ENCODE data around the gene B3GALNT2. TPM values are rescaled to one million over a fixed set of nuclear protein-coding genes. Genes with fewer than 3 reads are reported as not detected.

Gene B3GALNT2
- total and polyA plus RNA-seq, 12 donors = 2.6 to 26.6 (median 21.4) TPM

DNA sequence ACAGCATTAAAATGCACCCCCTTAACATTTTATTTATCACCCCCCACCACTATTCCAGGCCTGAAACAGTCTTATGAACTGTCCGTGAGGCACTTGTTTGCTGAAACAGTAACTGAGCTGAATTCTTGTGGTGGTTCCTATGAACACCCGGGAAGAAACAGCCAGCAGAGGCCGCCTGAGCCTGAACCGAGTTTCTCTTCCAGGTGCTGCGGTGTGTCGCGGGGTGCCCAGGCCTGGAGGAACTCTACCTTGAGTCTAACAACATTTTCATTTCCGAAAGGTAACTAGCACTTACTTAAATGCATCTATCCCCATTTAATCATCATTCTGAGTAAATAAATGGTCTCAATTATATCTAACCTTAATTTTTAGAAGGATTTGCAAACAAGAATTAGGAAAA, 70.3 kb downstream of the B3GALNT2 start:
- Histone ChIP-seq H3K36me3 (peaks cover 5 to 89% (median 36%) of the 10 kb centered on the region in 9 donors), H3K27me3 (no peaks in the 10 kb centered on the region), H3K27ac (no peak overlapping the region), H3K9me3 (no peaks in the 10 kb centered on the region), H3K4me1 (no peaks in the 10 kb centered on the region), H3K4me3 (no peak overlapping the region)
- no peak for ATAC-seq
- 90 to 92% methylated on average over 8 of the region's 8 CpGs for WGBS, 2 donors
- intact Hi-C loops (cut with DNase I) = no loop called here
- TF ChIP-seq, protein P1, sequence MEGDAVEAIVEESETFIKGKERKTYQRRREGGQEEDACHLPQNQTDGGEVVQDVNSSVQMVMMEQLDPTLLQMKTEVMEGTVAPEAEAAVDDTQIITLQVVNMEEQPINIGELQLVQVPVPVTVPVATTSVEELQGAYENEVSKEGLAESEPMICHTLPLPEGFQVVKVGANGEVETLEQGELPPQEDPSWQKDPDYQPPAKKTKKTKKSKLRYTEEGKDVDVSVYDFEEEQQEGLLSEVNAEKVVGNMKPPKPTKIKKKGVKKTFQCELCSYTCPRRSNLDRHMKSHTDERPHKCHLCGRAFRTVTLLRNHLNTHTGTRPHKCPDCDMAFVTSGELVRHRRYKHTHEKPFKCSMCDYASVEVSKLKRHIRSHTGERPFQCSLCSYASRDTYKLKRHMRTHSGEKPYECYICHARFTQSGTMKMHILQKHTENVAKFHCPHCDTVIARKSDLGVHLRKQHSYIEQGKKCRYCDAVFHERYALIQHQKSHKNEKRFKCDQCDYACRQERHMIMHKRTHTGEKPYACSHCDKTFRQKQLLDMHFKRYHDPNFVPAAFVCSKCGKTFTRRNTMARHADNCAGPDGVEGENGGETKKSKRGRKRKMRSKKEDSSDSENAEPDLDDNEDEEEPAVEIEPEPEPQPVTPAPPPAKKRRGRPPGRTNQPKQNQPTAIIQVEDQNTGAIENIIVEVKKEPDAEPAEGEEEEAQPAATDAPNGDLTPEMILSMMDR (IDR thresholded peaks at IDR 0.05) = no peak
- DNase-seq = no peak

DNA sequence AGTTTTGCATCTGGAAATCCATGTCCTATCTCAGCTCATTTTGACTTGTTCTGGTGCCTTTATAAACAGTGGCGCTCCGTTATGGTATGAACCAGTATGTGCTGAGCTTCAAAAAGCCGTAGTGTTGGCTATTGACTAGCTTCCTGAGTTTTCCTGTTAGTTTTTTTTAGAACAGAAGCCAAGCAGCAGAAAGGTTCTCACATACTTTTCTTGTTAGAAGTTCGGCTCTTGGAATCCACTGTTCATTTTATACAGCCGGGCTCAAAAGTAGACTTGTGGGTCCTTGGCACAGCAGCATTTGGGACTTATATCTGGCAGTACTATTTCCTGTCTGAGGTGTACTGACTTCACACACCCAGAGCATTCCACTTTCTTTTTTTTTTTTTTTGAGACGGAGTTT, 73.3 kb downstream of the B3GALNT2 start:
- peaks cover 0 to 76% (median 9%) of the 10 kb centered on the region in 9 donors for H3K36me3 ChIP-seq
- no peak overlapping the region for H3K27ac ChIP-seq
- intact Hi-C loops (cut with DNase I) = no loop called here
- TF ChIP-seq, protein P1 (IDR thresholded peaks at IDR 0.05) = no peak
- 84 to 86% methylated on average over 6 of the region's 6 CpGs for WGBS, 2 donors
- H3K4me1 ChIP-seq = peaks cover 0 to 8% (median 0%) of the 10 kb centered on the region in 9 donors
- DNase-seq (no peak), ATAC-seq (no peak)
- H3K27me3 ChIP-seq = no peaks in the 10 kb centered on the region
- H3K9me3 ChIP-seq = no peaks in the 10 kb centered on the region
- H3K4me3 ChIP-seq = no peak overlapping the region

DNA sequence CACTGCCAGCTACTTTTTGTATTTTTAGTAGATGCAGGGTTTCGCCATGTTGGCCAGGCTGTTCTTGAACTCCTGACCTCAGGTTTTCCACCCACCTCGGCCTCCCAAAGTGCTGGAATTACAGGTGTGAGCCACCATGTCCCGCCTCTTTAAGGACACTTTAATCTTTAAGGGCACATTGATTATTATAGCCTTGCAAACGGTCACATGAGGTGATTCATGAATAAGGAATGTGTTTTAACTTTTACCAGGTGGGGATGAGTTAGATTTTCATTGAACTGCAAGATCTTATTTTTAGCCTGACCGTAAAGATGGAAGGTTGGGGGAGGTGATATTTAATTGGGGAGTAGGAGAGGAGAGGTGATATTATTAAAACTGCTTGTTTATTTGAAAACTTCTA, 75.1 kb downstream of the B3GALNT2 start:
- no peak for ATAC-seq

DNA sequence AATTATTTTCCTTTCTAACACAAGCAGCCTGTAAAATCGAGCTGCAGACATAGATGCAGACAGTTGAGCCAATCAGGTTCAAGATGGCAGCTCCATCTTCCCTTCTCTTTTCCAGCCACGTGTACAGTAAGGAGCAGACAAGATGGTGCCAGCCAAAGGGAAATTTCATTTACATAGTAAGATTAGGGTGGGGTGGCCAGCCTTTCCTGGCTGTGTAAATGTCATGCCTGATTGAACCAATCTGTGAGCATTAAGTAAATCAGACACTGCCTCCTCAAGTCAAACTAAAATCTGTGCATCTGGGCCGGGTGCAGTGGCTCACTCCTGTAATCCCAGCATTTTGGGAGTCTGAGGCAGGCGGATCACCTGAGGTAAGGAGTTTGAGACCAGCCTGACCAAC, 76.8 kb downstream of the B3GALNT2 start:
- 82 to 91% methylated on average over 4 of the region's 4 CpGs for WGBS, 2 donors

More for the DNA sequence above, 75.1 kb downstream of the B3GALNT2 start:
- Histone ChIP-seq H3K9me3 (no peaks in the 10 kb centered on the region), H3K4me1 (peaks cover 0 to 9% (median 0%) of the 10 kb centered on the region in 9 donors), H3K27ac (no peak overlapping the region), H3K36me3 (peaks cover 0 to 58% (median 3%) of the 10 kb centered on the region in 9 donors), H3K4me3 (no peak overlapping the region), H3K27me3 (no peaks in the 10 kb centered on the region)
- WGBS, 2 donors = 87 to 90% methylated on average over 5 of the region's 5 CpGs
- intact Hi-C loops (cut with DNase I) = no loop called here
- TF ChIP-seq, protein P1 (IDR thresholded peaks at IDR 0.05) = no peak
- DNase-seq = no peak

More for the DNA sequence above, 76.8 kb downstream of the B3GALNT2 start:
- ATAC-seq (no peak), DNase-seq (no peak)
- Histone ChIP-seq H3K4me3 (no peak overlapping the region), H3K27ac (no peak overlapping the region), H3K4me1 (peaks cover 0 to 9% (median 0%) of the 10 kb centered on the region in 9 donors), H3K27me3 (no peaks in the 10 kb centered on the region), H3K36me3 (peaks cover 0 to 41% (median 0%) of the 10 kb centered on the region in 9 donors), H3K9me3 (no peaks in the 10 kb centered on the region)
- intact Hi-C loops (cut with DNase I) = no loop called here
- TF ChIP-seq, protein P1 (IDR thresholded peaks at IDR 0.05) = no peak
